Measurements from ENCODE around the gene POU2AF3.
A peak's percentile ranks its signal among the peaks of the same experiment; 100 is the strongest.

The POU2AF3 gene

GRCh38 chr11:111329306-111330204, 31.2 kb downstream of the POU2AF3 start:
- no peak for DNase-seq

DNA sequence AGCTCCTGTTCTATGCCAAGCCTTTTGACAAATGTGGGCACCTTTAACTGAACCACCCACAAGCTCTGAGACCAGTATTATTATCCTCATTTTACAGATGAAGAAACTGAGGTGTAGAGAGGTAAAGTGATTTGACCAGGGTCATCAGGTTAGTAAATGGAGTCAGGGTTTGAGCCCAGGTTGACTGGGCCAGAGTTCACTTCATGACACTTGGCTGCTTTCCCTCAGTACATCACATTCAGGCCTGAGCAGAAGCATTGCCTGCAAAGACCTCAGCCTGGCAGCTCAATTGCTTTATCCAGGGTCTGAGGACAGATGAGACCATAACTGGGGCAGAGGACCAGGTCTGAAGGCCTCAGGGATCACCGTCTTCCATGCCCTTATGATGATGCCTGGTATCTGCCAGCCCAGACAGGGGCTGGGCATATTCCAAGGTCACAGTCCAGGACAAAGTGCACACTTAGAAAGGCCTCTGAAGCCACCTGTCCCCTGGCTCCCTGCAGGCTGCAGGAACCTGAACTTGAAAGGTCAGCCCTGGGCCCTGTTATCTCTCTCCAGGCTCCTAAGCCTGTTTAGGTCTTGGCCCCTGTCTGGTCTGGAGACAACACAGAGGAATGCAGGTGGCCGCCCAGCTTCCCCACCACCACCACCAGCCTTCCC, 32.0 kb downstream of the POU2AF3 start:
- DNase-seq = no peak

- peak; percentile 83 for DNase-seq
Observed at GRCh38 chr11:111331711-111332479, 33.5 kb downstream of the POU2AF3 start.

GRCh38 chr11:111334532-111335502, 36.5 kb downstream of the POU2AF3 start:
- DNase-seq = peak; percentile 56

DNA sequence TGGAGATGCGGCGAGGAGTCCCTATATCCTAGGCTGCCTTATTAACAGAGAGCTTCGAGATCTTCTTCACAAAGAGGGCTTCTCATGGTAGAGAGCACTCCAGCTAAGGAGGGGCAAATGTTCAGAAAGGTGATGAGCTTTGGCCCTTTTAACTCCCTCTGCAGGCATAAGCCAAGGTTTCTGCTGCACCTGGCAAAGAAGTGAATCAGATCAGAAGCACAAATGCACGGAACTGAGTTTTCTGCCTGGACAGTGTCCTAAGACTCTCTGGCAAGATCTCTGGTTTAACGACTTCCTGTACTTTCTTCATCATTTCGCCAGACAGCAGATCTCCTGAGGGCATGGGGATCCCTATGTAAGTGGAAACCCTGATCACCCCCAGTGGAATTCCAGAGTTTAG, 37.2 kb downstream of the POU2AF3 start:
- no peak for DNase-seq

GRCh38 chr11:111336062-111336461, 37.7 kb downstream of the POU2AF3 start:
- no peak for DNase-seq

GRCh38 chr11:111336582-111337256, 38.4 kb downstream of the POU2AF3 start:
- peak; percentile 32 for DNase-seq

GRCh38 chr11:111339758-111340388, 41.5 kb downstream of the POU2AF3 start:
- no peak for DNase-seq

DNA sequence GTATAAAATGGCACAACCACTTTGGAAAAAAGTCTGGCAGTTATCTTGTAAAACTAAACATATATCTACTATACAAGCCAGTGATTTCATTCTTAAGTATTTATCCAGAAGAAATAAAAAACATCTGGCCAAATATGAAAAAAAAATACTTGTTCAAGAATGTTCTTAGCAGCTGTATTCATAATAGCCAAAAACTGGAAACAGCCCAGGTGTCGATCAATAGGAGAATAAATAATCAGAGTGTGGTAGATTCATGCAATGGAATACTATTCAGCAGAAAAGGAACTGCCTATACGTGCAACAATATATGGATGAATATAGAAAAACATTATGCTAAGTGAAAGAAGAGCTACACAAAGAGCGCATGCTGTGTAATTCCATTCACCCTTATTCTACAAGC, 44.0 kb downstream of the POU2AF3 start:
- no peak for DNase-seq

DNA sequence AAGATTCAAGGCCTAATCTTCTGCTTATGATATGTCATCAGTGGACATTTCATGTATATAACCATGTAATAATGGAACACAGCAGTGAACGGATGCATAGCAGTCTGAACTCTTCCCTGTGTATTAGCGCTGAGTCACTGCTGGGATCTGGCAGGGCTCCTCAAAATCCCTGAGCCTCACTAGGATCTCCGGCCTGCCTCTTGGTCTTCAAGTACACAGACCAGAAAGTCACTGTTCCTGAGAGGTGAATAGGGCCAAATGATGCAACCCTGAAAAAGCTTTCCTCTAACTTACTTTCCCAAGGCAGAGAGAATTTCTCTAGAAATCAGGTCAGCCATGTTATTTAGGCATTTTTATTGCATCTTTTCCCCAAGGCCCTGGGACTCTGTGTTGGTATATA, 45.7 kb downstream of the POU2AF3 start:
- no peak for DNase-seq

DNA sequence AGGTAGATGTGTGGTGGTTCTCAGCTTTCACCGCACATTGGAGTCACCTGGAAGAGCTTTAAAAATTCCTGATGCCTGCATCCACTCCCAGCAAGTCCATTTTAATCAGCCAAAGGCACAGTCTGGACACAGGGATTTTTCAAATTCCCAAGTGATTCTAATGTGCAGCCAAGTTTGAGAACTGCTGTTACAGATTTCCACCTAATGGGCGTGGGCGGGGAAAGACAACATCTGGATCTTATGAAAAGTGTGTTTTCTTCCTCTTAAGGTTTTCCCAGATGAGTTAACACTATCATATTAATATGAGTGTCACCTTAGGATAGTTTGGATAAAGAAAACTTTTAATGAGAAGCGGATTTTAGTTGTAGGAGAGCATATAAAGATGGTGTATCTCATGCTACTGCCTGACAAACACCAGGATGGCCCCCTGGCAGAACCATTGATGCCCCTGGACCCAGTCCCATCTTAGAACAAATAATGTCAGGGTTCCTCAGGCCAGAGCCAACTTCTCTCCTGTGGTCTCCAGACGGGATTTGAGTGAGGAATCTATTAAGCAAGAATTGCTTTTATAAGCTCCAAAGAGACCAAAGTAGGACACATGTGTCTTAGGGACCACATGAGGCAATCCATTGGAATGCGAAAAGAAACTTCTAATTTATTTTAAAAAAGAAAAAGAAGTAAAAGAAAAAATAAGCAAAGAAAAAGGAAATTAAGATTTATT, 48.8 kb downstream of the POU2AF3 start:
- no peak for DNase-seq

DNA sequence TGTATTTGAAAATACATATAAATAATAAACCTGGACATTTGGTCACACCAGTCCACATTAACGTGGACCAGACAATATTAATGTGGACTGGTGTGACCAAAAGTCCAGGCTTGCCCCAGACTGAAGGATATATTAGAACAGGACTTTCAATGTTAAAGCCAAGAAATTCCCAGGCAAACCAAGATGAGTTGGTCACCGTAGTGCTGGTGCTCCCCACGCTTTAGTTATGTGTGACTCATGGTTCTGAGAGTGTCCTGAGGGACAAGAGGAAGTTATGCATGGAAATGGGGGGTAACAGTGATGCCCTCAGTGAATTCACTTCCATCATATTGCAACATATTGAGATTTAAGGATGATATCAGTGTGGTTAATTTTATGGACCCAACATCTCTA, 49.4 kb downstream of the POU2AF3 start:
- DNase-seq = no peak

DNA sequence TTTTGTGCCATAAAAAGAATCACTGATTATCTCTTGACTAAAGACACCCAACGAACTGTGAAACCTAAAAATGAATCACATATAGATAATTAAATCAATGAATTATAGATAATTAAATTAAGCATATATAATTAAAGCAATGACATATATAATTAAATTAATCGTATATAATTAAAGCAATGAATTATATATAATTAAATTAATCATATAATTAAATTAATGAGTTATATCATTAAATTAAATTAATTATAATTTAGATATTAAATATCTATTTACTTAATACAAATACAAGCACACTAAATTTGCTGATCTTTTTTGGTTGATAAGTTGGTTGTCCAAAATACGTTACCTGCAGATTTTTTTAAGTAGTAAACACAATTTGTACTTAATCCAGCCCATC, 49.8 kb downstream of the POU2AF3 start:
- no peak for DNase-seq

- DNase-seq = no peak
Observed at GRCh38 chr11:111349191-111349695, 50.9 kb downstream of the POU2AF3 start.

DNA sequence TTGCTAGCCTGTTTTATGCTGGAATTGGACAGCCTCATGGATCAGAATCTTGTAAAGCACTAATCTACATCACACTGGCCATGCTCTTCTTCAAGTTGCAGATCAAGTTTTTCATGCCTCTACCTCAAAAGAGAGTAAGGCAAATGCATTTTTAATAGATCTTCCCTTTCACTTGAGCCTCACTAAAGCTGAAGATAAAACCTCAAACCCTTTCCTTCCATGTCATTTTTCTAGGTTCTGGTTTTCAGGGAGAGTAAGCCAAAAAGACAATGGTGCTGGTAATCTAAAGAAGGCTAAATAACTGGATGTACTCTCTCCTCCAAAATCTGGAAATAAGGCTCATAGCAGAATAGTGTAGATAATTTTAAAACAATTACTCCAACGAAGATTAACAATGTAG, 52.5 kb downstream of the POU2AF3 start:
- no peak for DNase-seq

GRCh38 chr11:111351374-111352055, 53.2 kb downstream of the POU2AF3 start:
- no peak for DNase-seq

DNA sequence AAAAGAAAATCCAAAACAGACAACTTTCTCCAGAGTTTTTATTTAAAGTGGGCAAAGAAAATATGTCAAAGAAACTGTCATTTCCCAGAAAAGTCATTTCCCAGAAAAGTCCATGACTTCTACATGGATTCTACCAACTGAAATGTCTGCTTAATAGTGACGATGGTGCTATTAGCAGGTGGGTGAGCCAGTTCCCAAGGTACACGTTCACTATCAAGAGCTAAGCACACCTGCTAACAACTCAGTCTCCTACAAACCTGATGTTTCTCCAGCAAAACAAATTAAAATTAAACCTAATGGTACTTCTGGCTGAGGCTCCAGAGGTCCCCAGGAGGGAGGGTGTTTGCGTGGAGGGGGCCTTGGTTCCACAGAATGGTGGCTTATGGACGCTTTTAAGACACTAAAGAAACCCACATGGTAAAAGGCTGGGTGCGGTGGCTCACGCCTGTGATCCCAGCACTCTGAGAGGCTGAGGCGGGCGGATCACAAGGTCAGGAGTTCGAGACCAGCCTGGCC, 53.9 kb downstream of the POU2AF3 start:
- no peak for DNase-seq

- DNase-seq = no peak
Observed at GRCh38 chr11:111352935-111353710, 54.8 kb downstream of the POU2AF3 start.
